Ramos (cell line): ENCODE measurements around the gene ISCU.
"Not testable (repeated sequence)": the region's sequence is repeated elsewhere in the genome, so short reads cannot be mapped to it uniquely, and the experiment has no call there.

Experiments
- in situ Hi-C: fragments of 300-500 bp; cut with MboI; formaldehyde crosslinking; loops from one replicate; pipeline ENCODE4 v1.14.3; 2022; ENCODE audit warnings: low sequenced_read_pairs; ENCODE audit not compliant: unreplicated experiment

ISCU gene

DNA sequence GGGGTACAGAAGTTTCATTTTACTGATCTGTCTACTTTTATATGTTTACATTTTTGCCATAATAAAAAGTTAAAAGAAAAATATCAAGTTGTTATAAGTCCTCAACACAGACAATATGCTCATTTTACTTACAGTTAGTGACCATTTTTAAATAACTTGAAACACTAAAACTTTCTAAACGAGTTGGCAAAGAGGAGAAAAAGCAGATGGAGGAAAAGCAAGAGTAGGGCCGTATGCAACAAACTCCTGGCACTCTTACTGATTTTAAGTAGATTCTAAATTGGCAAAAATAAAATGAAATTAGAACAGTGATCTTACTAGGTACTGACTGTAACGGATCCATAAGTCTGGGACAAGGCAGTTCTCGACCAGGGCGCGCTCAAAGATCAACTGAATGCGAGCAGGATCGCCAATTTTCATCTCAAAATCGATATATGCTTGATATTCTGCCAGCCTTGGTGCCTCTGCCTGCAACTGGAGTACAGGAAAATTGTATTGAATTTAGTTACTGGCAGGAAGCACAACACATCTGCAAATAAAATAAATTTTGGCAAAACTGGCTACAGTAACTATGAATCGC is 23.7 kb upstream of the ISCU start:
- in situ Hi-C loops, result no loop called here

DNA sequence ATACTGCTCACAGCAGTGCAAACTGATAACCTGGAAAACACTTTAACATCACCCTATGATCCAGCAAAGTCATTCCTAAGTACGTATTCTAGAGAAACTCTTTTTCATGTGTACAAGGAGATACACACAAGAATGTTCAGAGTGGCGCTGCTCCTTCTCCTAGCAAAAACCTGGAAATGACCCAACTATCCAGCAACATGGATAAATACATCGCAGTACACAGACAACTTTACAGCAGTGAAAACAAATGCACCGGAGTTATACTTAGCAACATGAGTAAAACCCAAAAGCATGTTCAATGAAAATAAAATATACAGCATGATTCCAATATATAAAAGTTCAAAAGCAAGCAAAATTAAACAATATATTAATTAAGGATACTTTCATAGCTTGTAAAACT is 20.1 kb upstream of the ISCU start:
- in situ Hi-C loops, result no loop called here

DNA sequence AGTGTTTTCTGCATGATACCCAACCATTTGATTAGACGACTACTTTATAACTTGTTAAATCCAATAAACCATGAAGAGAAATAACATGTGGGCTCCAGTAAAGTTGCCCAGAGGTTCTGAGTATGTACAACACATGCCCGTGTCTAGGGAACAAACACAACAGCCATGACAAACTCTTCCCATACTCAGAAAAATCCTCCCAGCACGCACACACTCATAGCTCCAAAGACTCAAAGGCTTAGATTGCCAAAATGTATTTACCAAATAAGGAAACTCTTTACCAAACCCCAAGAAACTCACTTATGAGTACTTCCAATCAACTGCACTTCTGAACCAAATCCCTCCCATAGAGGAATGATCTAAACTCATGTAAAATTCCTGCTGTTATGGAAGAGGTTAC is 18.7 kb upstream of the ISCU start:
- in situ Hi-C loops, result no loop called here

DNA sequence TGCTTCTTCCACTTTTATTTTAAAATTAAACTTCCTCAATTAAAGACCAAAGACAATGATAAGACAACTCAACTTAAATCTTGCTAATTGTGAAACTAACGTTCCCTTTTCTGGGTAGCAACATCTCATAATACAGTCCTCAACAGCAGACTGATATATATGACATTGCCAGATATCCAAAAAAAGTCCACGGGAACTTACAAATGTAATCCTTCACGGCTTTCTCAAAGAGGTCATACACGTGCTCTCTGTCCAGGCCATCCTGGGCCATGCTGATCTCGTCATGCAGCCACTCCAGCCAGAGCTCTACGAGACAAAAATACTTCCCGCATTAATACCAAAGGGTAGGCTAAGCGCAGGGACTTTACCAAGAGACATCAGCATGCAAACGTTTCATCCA is 14.7 kb upstream of the ISCU start:
- in situ Hi-C loops, result no loop called here

DNA sequence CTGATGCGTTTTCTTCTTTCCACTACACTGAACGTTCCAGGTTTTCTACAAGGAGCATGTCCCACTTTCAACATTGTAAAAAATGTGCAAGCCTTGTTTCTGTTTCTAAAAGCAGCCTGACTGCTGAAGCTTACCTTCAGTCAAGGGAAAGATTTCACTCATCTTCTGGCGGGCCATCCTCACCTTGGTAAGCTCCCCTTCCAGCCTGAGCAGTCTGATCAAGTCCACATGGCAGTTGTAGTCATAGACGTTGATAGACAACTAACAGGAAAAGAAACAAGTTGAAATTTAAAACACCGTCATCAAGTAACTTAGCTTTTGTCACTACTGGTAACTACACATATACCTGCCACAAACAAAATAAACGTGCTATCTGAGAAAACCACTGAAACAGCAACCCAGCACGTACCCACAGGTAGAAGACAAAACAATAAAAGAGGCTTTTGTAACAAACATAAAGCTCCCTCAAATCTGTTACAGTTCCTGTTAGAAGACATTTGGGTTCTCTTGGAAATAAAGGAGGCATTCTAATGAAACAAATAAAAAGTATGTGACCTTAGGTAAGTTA is 13.4 kb upstream of the ISCU start:
- in situ Hi-C loops, result no loop called here

DNA sequence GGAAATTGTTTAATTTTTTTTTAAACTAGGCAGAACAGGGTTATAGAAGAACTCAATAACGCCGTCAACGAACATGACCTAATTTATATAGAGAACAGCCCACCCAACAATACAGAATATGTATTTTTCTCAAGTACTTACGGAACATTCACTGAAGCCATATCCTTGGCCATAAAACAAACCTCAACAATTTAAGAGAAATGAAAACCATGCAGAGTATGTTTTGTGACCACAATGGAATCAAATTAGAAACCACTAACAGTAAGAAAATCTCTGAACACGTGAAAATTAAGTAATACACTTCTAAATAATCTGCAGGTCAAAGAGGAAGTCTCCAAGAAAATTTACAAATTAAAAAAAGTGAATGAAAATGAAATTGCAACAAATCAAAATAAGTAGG is 10.9 kb upstream of the ISCU start:
- in situ Hi-C loops, result no loop called here

DNA sequence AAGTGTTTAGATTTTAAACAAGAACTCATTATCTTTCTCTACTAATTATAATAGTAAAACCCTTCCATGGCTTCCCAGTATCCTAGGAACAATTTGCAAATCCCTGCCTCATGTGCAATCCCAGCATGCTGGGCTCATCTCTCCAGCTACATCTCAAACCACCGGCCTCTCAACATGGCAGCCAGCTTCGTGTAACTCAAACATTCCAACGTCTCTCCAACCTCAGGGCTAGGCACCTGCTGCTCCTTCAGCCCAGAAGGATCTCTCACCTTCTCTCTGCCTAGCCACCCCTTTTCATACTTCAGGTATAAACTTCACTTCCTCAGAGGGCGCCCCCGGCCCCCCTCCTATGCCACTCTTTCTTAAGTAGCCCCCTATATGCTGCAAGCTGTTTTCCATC is 8.6 kb upstream of the ISCU start:
- in situ Hi-C loops, result no loop called here

DNA sequence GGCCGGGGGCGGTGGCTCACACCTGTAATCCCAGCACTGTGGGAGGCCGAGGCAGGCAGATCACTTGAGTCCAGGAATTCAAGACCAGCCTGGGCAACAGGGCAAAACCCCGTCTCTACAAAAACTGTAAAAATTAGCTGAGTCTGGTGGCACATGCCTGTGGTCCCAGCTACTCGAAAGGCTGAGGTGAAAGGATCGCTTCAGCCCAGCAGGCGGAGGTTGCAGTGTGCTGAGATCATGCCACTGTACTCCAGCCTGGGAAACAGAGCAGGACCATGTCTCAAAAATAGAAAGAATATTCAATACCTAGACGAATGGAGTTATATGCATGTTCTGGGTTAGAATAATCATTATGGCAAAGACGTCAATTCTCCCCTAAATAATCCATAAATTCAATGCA is 7.0 kb upstream of the ISCU start:
- in situ Hi-C loops, result not testable (repeated sequence)

DNA sequence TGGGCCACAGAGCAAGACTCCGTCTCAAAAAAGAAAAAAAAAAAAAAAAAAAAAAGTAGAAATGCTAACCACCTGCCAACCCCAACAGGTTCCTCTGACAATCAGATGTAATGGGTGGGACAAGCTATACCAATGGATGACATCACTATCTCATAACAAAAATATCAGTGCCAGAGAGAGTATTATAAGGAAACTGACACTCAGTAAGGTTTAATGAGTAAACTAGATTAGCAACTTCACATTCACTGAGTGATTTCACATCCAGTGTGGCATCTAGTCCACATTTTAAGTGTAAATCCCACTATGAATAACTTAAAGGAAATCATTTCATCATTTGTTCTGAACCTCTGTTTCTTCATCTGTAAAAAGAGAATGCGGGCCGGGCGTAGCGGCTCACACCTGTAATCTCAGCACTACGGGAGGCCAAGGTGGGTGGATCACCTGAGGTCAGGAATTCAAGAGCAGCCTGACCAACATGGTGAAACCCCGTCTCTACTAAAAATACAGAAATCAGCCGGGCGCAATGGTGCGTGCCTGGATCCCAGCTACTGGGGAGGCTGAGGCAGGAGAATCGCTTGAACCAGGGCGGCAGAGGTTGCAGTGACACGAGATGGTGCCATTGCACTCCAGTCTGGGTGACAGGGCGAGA is 3.3 kb upstream of the ISCU start:
- in situ Hi-C loops, result no loop called here

DNA sequence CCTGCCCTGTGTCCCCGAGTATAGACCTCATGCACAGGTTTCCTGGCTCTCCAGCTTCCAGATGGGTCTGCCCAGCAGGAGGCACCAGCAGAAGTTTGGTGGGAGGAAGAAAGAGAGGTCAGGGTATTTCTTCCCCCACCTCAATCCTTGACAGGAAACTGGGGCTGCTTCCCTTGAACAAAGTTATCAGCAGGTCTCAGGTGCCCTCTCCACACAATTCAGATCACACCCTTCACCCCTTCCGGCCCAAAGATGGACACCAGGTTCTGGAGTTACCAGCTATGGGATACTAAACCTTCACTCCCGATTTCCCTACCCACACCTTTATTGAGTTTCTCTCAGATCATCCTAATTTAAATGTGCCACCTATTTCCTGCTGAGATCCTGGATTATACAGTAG is 2.6 kb upstream of the ISCU start:
- in situ Hi-C loops, result loop anchor here (10.0 kb wide), 1 partner anchor 535 kb away; the partner anchor contains the start of genes ALKBH2 and UNG

DNA sequence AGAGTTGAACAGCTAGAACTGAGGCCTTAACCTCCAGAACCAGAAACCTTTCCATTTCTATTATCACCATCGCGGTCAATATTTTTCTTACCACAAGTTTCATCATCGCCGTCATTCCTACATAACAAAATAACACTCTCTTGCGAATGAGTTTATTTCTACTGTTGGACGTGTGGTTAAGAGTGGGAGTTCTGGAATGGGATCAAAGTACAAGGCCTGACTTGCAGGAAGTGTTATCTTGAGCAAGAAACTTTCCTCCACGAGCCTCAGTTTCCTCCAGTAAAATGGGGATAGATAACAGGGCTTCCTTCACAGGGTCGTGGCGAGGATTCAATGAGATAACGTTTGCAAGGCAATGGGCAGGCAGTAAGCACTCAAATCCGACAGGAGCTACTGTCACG is 2.1 kb upstream of the ISCU start:
- in situ Hi-C loops, result loop anchor here (10.0 kb wide), 1 partner anchor 534 kb away; the partner anchor contains the start of genes ALKBH2 and UNG

DNA sequence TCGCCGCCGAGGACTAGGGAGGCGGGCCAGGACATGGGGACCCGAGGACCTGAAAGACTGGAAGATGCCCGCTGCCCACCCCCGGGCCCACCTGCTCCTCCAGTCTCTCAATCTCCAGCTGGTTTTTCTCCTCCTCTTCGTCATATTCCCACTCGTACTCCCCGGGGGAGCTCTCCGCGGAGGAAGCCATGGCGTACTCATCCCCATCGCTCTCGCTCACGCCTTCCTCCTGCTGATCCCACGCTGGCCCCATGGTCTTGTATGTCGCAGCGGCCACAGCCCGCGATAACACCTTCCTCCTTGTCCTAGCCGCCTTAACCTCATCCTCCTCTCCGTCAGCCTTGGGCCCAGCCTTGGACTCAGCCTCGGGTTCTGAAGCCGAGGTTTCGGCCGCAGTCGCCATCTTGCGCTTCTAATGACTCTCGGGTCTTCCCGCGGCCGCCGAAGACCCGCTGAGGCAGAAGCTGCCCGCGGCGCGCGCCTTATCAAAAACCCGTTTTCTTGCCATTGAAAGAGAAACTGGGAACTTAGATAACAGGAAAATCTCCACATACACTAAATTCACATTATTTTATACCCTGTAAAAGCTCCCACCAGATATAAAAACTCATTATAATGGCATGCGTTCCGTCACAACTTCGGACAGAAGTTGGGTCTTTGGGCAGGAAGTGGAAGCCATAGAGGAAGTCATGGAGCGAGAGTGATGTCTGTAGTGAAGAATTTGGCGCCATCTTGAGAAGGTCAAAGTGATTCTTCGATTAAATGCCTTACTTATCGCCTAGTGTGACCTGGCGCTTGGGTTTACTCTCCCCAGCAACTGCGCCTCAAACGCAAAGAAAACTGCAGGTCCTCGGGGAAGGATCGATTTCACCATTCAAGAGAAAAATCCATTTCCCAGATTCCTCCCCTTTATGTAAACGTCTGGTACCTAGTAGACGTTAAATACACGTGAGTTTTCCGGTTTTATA is 1.4 kb upstream of the ISCU start, which contains the start of gene SART3:
Gene SART3, minus strand, starts transcription at position 422 of the 968 bp plus-strand sequence. Its CDS starts 19 bp downstream, at position 403.
- in situ Hi-C loops, result loop anchor here (10.0 kb wide), 1 partner anchor 534 kb away; the partner anchor contains the start of genes ALKBH2 and UNG

DNA sequence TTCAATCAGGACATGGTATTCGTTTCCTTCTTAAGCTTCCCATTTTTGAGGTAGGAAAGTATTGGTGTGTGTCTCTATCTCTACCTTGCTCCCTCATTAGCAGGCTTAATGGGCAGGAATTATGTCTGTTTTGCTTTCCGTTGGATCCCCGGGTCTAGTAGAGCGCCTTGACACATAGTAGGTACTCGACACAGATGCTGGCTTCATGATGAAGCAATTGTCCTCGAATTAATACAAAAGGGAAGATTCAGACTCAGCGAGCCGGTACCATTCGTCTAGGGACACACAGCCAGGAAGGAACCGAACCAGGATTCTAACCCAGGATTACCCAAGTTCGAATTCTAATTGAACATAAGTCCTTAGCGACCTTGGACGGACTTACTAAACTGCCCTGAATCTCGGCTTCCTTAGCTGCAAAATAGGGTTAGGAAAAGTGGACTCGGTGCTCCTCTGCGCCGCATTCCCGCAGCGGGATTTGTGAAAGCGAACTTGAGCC is 496 bp upstream of the ISCU start:
- in situ Hi-C loops, result loop anchor here (10.0 kb wide), 1 partner anchor 533 kb away; the partner anchor contains the start of genes ALKBH2 and UNG

DNA sequence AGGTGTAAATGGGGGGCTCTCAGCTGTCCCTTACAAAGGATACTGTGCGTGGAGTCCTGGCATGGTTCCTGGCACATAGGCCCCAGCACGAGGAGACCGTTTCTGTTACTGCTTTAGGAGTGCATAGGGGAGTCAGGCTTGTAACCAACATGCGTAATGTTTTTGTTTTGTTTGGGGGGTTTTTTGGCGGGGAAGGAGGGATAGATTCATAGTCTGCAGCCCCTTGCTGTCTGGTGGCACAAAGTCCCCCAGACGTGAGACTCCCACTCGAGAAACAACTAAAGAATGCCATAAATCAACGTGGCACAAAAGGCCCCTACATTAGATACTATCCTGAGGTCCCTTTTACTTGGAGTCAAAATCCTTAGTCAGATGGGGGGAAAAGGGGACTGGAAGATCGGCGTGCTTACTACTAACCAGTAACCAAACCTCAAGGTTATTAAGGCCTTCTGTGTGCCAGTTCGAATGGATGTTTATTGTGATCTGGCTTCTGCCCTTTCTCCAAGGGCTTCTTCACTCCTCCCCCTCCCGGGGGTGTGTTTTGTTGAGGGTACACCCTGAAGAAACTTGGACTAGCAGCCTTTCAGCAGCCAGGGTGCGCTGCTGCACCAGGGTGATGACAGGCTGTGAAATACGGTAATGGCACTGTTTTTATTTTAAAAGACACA is 874 bp downstream of the ISCU start:
- in situ Hi-C loops, result loop anchor here (10.0 kb wide), 1 partner anchor 532 kb away; the partner anchor contains the start of genes ALKBH2 and UNG

DNA sequence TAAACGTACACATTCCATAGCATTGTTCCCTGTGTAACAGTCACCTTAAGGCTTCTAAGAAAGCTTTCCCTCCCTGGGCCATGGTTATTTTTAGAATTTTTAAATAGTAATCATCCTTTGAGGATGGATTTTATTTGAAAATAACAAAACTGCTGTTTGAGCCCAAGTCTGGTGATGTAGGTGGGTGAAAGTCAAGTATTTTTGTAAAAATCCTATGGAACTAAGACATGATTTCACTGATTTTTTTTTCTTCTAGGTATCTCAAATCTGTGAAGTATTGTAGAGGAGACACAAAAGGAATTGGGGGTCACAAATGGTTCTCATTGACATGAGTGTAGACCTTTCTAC is 1.4 kb downstream of the ISCU start:
- in situ Hi-C loops, result loop anchor here (10.0 kb wide), 1 partner anchor 531 kb away; the partner anchor contains the start of genes ALKBH2 and UNG

DNA sequence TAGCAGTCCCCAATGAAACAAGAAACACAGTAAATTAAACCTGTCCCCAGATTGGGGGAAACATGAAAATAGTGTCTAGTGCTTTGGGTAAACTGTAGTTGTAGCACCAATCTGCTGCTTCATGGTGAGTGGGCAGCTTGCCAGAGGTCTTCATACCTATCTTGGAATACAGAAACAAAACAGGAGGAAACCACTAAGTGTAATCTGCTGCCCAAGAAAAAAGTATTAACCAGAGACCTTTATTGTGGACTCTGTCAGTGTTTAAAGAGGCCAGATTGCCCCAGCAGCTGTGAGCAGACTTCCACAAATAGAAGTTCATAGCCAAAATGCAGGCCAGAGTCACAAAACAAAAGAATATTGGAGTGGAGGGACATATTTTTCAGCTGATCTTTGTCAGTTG is 2.3 kb downstream of the ISCU start:
- in situ Hi-C loops, result loop anchor here (5.0 to 10.0 kb wide), 4 partner anchors 53 to 530 kb away; partner anchors contain the start of genes ALKBH2 and UNG

DNA sequence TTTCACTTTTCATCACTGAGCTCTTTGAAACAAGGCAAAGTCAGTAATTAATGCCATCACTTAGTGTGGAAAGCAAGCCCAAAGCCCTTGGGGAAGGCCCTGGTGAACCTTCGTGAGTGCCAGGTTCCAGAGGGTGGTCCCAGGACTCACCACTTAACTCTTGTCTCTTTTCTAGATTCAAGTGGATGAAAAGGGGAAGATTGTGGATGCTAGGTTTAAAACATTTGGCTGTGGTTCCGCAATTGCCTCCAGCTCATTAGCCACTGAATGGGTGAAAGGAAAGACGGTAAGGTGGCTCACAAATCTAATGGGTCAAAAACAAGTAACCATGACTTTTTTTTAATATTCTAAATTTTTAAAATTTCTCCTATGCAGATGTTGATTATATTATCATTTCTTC is 2.8 kb downstream of the ISCU start:
- in situ Hi-C loops, result loop anchor here (5.0 to 10.0 kb wide), 4 partner anchors 52 to 530 kb away; partner anchors contain the start of genes ALKBH2 and UNG

DNA sequence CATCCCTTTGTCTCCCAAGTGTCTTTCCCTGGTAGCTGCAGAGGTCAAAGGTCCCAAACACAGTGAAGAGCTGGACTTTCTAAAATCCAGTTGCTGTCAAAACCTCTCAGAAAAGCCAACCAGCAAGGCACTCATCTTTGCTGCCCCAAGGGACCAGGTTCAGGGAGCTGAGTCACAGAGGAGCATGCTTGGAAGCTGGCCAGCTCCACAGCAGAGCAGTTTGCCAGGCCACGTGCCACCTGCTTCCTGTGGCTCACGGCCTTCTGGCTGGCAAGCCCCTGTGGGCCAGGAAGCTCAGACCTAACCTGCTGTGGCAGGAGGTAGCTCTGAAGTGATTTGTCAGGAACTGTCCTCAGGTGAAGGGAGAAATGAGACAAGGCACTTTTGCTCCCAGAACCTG is 3.6 kb downstream of the ISCU start:
- in situ Hi-C loops, result loop anchor here (5.0 to 10.0 kb wide), 4 partner anchors 51 to 529 kb away; partner anchors contain the start of genes ALKBH2 and UNG

DNA sequence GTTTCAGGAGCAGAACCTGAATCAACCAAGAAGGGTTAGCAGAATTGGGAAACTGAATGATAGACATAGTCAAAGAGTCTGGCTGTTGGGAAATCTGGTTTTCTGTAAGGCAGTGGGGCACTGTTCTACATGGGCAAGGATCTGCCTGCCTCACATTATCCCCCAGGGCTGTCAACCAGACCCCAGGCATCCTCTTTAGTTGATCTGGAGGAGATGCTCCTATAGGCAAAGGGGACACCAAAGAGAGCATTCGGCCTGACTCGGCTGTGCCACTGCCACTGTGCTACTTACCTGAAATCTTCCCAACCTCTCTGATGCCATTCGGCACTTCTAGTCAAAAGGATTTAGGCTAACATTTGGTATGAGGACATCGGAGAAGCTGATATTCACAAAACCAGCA is 4.1 kb downstream of the ISCU start:
- in situ Hi-C loops, result loop anchor here (5.0 to 10.0 kb wide), 4 partner anchors 51 to 528 kb away; partner anchors contain the start of genes ALKBH2 and UNG
